SK-N-SH (cell line): ENCODE measurements around the gene SYPL2. TPM values are rescaled to one million over a fixed set of nuclear protein-coding genes. Genes with fewer than 3 reads are reported as not detected.

Experiments used
- CTCF ChIA-PET: fragments of 300-600, 350-600 bp; formaldehyde crosslinking; extraction: SDS; loops from one replicate; lab custom pipeline; 2021; lab: Yijun Ruan, JAX
- POLR2A ChIA-PET: fragments of 350-600 bp; sonication (Branson Sonifier 250); formaldehyde crosslinking; extraction: SDS; loops from one replicate; lab custom pipeline; 2020; ENCODE audit warnings: antibody characterized with exemption, inconsistent platforms; lab: Yijun Ruan, JAX
- DNase-seq: peaks from one replicate; pipeline ENCODE4 v3.0.0; 2012
- H2AFZ ChIP-seq: fragments of 200-600 bp; sonication (generic); 2 replicates; pipeline ENCODE4 v1.8.1; 2016; ENCODE audit warnings: antibody characterized with exemption, mild to moderate bottlenecking, low read depth
- H3F3A ChIP-seq: fragments of 200-600 bp; sonication (generic); replicated peaks from 2 replicates; pipeline ENCODE3; 2016; ENCODE audit warnings: antibody characterized with exemption, mild to moderate bottlenecking; ENCODE audit not compliant: insufficient read depth
- H3K27ac ChIP-seq, 2 experiments: fragments of 200-500 bp in 1 of 2; fragments of 200-600 bp in 1 of 2; sonication (Bioruptor generic) in 1 of 2; sonication (generic), shearing (Covaris generic) in 1 of 2; 2 replicates each; pipeline versions ENCODE4 v1.5.1 to v1.6.1; 2014 to 2016; ENCODE audit warnings: low read depth in 2 of 2, inconsistent platforms in 1 of 2, low read length in 1 of 2, mild to moderate bottlenecking in 1 of 2, mixed read lengths in 1 of 2
- H3K27me3 ChIP-seq: fragments of 200-600 bp; sonication (generic), shearing (Covaris generic); 2 replicates; pipeline ENCODE4 v1.6.1; 2016; ENCODE audit warnings: mixed run types; ENCODE audit not compliant: insufficient read depth
- H3K36me3 ChIP-seq, 2 experiments: fragments of 200-500 bp in 1 of 2; fragments of 200-600 bp in 1 of 2; sonication (Bioruptor generic) in 1 of 2; sonication (generic) in 1 of 2; replicated peaks in 1 of 2; 2 replicates each; pipeline versions ENCODE3 to v1.5.1; 2014 to 2016; ENCODE audit warnings: low read length in 1 of 2, mild to moderate bottlenecking in 1 of 2; ENCODE audit not compliant: insufficient read depth in 2 of 2, control insufficient read depth in 1 of 2
- H3K4me1 ChIP-seq, 2 experiments: fragments of 200-500 bp in 1 of 2; fragments of 200-600 bp in 1 of 2; sonication (Bioruptor generic) in 1 of 2; sonication (generic), shearing (Covaris generic) in 1 of 2; 2 replicates each; pipeline versions ENCODE4 v1.5.1 to v1.6.1; 2014 to 2016; ENCODE audit warnings: low read depth in 1 of 2, low read length in 1 of 2, mixed run types in 1 of 2; ENCODE audit not compliant: insufficient read depth in 2 of 2, control insufficient read depth in 1 of 2
- H3K4me2 ChIP-seq: fragments of 200-600 bp; sonication (generic), shearing (Covaris generic); 2 replicates; pipeline ENCODE4 v1.6.1; 2017; ENCODE audit warnings: mixed run types
- H3K4me3 ChIP-seq, 2 experiments: fragments of 200-500 bp in 1 of 2; fragments of 200-600 bp in 1 of 2; sonication (Bioruptor generic) in 1 of 2; sonication (generic), shearing (Covaris generic) in 1 of 2; 2 replicates each; pipeline versions ENCODE4 v1.5.1 to v1.8.1; 2014 to 2016; ENCODE audit warnings: low read depth in 2 of 2, inconsistent platforms in 1 of 2, low read length in 1 of 2, mild to moderate bottlenecking in 1 of 2, mixed read lengths in 1 of 2, moderate library complexity in 1 of 2
- H3K79me2 ChIP-seq: fragments of 200-600 bp; sonication (generic); 2 replicates; pipeline ENCODE4 v1.8.1; 2017; ENCODE audit warnings: mild to moderate bottlenecking; ENCODE audit not compliant: insufficient read depth
- H3K9ac ChIP-seq: fragments of 200-600 bp; sonication (generic); 2 replicates; pipeline ENCODE4 v1.6.1; 2017; ENCODE audit warnings: mixed run types
- H3K9me2 ChIP-seq: fragments of 200-600 bp; sonication (generic); 2 replicates; pipeline ENCODE4 v1.6.1; 2017; ENCODE audit warnings: mixed run types
- H3K9me3 ChIP-seq: fragments of 200-600 bp; sonication (generic); 2 replicates; pipeline ENCODE4 v1.6.1; 2017; ENCODE audit warnings: mixed run types, mild to moderate bottlenecking, moderate library complexity
- H4K20me1 ChIP-seq: fragments of 200-600 bp; sonication (generic); 2 replicates; pipeline ENCODE4 v1.6.1; 2017; ENCODE audit warnings: mild to moderate bottlenecking, mixed run types; ENCODE audit not compliant: insufficient read depth
- EP300 ChIP-seq, 2 experiments: IDR thresholded peaks; 2 replicates each; pipeline versions ENCODE4 v1.4.0 to v1.6.1; 2012; ENCODE audit warnings: borderline replicate concordance in 1 of 2, low read depth in 1 of 2, low read length in 1 of 2
- EZH2phosphoT487 ChIP-seq: fragments of 200-600 bp; sonication (generic); IDR thresholded peaks from 2 replicates; pipeline ENCODE4 v1.6.1; 2017; ENCODE audit warnings: low read depth, mixed run types, mild to moderate bottlenecking, antibody characterized with exemption, moderate library complexity, borderline replicate concordance
- MEF2A ChIP-seq: IDR thresholded peaks from 2 replicates; pipeline ENCODE4 v1.4.0; 2012; ENCODE audit warnings: low read depth, borderline replicate concordance
- RAD21 ChIP-seq: IDR thresholded peaks from 2 replicates; pipeline ENCODE4 v1.6.1; 2012; ENCODE audit warnings: mild to moderate bottlenecking, low read length
- SIN3A ChIP-seq: IDR thresholded peaks from 2 replicates; pipeline ENCODE4 v1.6.1; 2012; ENCODE audit warnings: low read depth, mild to moderate bottlenecking, low read length, moderate library complexity, borderline replicate concordance
- TAF1 ChIP-seq: IDR thresholded peaks from 2 replicates; pipeline ENCODE4 v1.6.1; 2012; ENCODE audit warnings: low read depth, mild to moderate bottlenecking, low read length, moderate library complexity, borderline replicate concordance
- WGBS: methylation state at CpG from one replicate; pipeline ENCODE4 v1.1.6; 2017; ENCODE audit warnings: low lambda C conversion rate; 5-methylcytosine and 5-hydroxymethylcytosine counted together
- polyA plus RNA-seq, 3 experiments: library from polyadenylated mRNA; depleted of rRNA; stranded (reverse); fragments of >200 nt; gene quantifications; 2 replicates each; pipeline ENCODE4 v1.2.3, GENCODE V29; 2012
- TF ChIP-seq, protein P1 (sequence below): IDR thresholded peaks from 2 replicates; pipeline ENCODE4 v1.6.1; 2012; ENCODE audit warnings: mild to moderate bottlenecking, low read depth, low read length, moderate library complexity
- TF ChIP-seq, protein P2 (sequence below): fragments of 200-600 bp; sonication (generic); IDR thresholded peaks from 2 replicates; pipeline ENCODE4 v1.6.1; 2017; ENCODE audit warnings: antibody characterized with exemption, mild to moderate bottlenecking, moderate library complexity
- TF ChIP-seq, protein P3 (sequence below): IDR thresholded peaks from 2 replicates; pipeline ENCODE4 v1.4.0; 2012; ENCODE audit warnings: low read depth, borderline replicate concordance

Gene SYPL2
- polyA plus RNA-seq, 1 of the 3 experiments (the other 2 are of a cell fraction): 0.03 TPM

DNA sequence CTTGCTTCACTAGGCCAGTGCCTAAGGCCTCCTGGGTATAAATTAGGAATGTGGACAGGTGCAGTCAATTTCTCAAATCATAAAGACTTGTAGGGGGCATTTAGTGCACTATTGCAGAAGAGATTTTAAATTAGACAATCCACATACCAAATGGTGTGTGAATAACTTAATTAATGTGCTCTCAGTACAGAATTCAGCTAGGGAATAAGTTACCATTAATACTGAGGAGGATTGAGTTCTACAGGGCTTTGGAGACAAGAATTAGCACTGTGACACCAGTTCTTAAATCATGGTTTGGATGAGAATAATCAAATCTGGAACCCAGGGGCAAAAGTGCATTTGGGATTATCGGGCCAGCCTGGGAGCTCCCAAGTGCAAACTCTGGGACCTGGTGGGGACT is 1.7 kb downstream of the SYPL2 start:
- H3K27ac ChIP-seq: no peak overlapping the region
- 50% methylated on average over 1 of the region's 1 CpG for WGBS
- POLR2A ChIA-PET: no interaction called here
- no peaks in the 10 kb centered on the region for H4K20me1 ChIP-seq
- no peaks in the 10 kb centered on the region for H3F3A ChIP-seq
- H3K4me3 ChIP-seq: no peak overlapping the region
- no peak overlapping the region for H3K4me2 ChIP-seq
- no peak for DNase-seq
- H2AFZ ChIP-seq: no peak overlapping the region
- no peaks in the 10 kb centered on the region for H3K4me1 ChIP-seq
- H3K27me3 ChIP-seq: peaks cover 94% of the 10 kb centered on the region
- no peak for TF ChIP-seq EP300 (IDR thresholded peaks at IDR 0.05; ENCODE audit: borderline replicate concordance in 1 of 2, low read depth in 1 of 2, low read length in 1 of 2)
- TF ChIP-seq SIN3A: no peak
- TF ChIP-seq, protein P1, sequence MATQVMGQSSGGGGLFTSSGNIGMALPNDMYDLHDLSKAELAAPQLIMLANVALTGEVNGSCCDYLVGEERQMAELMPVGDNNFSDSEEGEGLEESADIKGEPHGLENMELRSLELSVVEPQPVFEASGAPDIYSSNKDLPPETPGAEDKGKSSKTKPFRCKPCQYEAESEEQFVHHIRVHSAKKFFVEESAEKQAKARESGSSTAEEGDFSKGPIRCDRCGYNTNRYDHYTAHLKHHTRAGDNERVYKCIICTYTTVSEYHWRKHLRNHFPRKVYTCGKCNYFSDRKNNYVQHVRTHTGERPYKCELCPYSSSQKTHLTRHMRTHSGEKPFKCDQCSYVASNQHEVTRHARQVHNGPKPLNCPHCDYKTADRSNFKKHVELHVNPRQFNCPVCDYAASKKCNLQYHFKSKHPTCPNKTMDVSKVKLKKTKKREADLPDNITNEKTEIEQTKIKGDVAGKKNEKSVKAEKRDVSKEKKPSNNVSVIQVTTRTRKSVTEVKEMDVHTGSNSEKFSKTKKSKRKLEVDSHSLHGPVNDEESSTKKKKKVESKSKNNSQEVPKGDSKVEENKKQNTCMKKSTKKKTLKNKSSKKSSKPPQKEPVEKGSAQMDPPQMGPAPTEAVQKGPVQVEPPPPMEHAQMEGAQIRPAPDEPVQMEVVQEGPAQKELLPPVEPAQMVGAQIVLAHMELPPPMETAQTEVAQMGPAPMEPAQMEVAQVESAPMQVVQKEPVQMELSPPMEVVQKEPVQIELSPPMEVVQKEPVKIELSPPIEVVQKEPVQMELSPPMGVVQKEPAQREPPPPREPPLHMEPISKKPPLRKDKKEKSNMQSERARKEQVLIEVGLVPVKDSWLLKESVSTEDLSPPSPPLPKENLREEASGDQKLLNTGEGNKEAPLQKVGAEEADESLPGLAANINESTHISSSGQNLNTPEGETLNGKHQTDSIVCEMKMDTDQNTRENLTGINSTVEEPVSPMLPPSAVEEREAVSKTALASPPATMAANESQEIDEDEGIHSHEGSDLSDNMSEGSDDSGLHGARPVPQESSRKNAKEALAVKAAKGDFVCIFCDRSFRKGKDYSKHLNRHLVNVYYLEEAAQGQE: no peak
- no peak for TF ChIP-seq MEF2A
- TF ChIP-seq, protein P2, sequence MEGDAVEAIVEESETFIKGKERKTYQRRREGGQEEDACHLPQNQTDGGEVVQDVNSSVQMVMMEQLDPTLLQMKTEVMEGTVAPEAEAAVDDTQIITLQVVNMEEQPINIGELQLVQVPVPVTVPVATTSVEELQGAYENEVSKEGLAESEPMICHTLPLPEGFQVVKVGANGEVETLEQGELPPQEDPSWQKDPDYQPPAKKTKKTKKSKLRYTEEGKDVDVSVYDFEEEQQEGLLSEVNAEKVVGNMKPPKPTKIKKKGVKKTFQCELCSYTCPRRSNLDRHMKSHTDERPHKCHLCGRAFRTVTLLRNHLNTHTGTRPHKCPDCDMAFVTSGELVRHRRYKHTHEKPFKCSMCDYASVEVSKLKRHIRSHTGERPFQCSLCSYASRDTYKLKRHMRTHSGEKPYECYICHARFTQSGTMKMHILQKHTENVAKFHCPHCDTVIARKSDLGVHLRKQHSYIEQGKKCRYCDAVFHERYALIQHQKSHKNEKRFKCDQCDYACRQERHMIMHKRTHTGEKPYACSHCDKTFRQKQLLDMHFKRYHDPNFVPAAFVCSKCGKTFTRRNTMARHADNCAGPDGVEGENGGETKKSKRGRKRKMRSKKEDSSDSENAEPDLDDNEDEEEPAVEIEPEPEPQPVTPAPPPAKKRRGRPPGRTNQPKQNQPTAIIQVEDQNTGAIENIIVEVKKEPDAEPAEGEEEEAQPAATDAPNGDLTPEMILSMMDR: no peak
- TF ChIP-seq EZH2phosphoT487: no peak
- TF ChIP-seq, protein P3, sequence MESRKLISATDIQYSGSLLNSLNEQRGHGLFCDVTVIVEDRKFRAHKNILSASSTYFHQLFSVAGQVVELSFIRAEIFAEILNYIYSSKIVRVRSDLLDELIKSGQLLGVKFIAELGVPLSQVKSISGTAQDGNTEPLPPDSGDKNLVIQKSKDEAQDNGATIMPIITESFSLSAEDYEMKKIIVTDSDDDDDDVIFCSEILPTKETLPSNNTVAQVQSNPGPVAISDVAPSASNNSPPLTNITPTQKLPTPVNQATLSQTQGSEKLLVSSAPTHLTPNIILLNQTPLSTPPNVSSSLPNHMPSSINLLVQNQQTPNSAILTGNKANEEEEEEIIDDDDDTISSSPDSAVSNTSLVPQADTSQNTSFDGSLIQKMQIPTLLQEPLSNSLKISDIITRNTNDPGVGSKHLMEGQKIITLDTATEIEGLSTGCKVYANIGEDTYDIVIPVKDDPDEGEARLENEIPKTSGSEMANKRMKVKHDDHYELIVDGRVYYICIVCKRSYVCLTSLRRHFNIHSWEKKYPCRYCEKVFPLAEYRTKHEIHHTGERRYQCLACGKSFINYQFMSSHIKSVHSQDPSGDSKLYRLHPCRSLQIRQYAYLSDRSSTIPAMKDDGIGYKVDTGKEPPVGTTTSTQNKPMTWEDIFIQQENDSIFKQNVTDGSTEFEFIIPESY: no peak
- no peak for TF ChIP-seq RAD21
- TF ChIP-seq TAF1: no peak
- H3K9ac ChIP-seq: no peak overlapping the region
- H3K36me3 ChIP-seq: no peaks in the 10 kb centered on the region
- no peaks in the 10 kb centered on the region for H3K9me2 ChIP-seq
- CTCF ChIA-PET: interaction anchor here (0.9 to 2.8 kb wide), 3 partner anchors 23 to 592 kb away, joined by 3 to 12 read pairs (median 5); no protein-coding TSS in a partner anchor
- no peaks in the 10 kb centered on the region for H3K9me3 ChIP-seq
- no peaks in the 10 kb centered on the region for H3K79me2 ChIP-seq
